Kidney (tissue), 14 donors: ENCODE results near the gene USP47. TPM values are rescaled to one million over a fixed set of nuclear protein-coding genes. Genes with fewer than 3 reads are reported as not detected.

Experiments used
- DNase-seq, 5 donors: peaks; one replicate each; pipeline ENCODE4 v3.0.0-alpha.2; 2013 to 2020
- FAIRE-seq: peaks from 2 replicates; lab custom pipeline; 2012; peaks lifted over from hg19 to GRCh38; lab: Jason Lieb, UNC
- H3K27ac ChIP-seq, 2 donors: one replicate each; pipeline ENCODE4 v1.7.0; 2013; ENCODE audit warnings: low read depth in 2 of 2, low read length in 2 of 2, inconsistent platforms in 1 of 2
- H3K27me3 ChIP-seq: one replicate; pipeline ENCODE4 v1.7.1; 2013; ENCODE audit warnings: low read length, inconsistent platforms; ENCODE audit not compliant: control insufficient read depth, insufficient read depth
- H3K36me3 ChIP-seq, 3 donors: one replicate each; pipeline versions ENCODE4 v1.7.0 to v1.7.1; 2013; ENCODE audit warnings: low read length in 3 of 3, control low read depth in 1 of 3, inconsistent platforms in 1 of 3; ENCODE audit not compliant: insufficient read depth in 3 of 3, control insufficient read depth in 2 of 3
- H3K4me1 ChIP-seq, 3 donors: one replicate each; pipeline versions ENCODE4 v1.7.0 to v1.7.1; 2013; ENCODE audit warnings: low read length in 3 of 3, inconsistent platforms in 1 of 3, low read depth in 1 of 3; ENCODE audit not compliant: control insufficient read depth in 2 of 3, insufficient read depth in 2 of 3
- H3K4me3 ChIP-seq, 3 donors: one replicate each; pipeline versions ENCODE4 v1.7.0 to v1.8.1; 2013; ENCODE audit warnings: low read length in 3 of 3, control low read depth in 1 of 3, inconsistent platforms in 1 of 3
- H3K9ac ChIP-seq, 3 donors: one replicate each; pipeline versions ENCODE4 v1.7.0 to v1.7.1; 2013; ENCODE audit warnings: low read length in 3 of 3, control low read depth in 1 of 3, inconsistent platforms in 1 of 3
- H3K9me3 ChIP-seq, 3 donors: one replicate each; pipeline versions ENCODE4 v1.7.0 to v1.7.1; 2013; ENCODE audit warnings: low read length in 3 of 3, control low read depth in 1 of 3, inconsistent platforms in 1 of 3; ENCODE audit not compliant: control insufficient read depth in 2 of 3, insufficient read depth in 1 of 3
- intact Hi-C: fragments of 100-400 bp; cut with DNase I; formaldehyde crosslinking; loops from one replicate; pipeline ENCODE4 v1.11.1; 2022
- polyA plus RNA-seq: library from polyadenylated mRNA; stranded (reverse); fragments of 350-450 nt; fragmentation: Illumina TruSeq; extraction: RNeasy Lipid Tissue Mini Kit (QIAGEN cat#74804); gene quantifications from one replicate; pipeline ENCODE4 v1.2.3, GENCODE V29; 2014; ENCODE audit warnings: low read depth, low replicate concordance; ENCODE audit not compliant: insufficient read depth
- total RNA-seq: library from RNA; stranded (reverse); fragmentation: NEBNext Ultra II Directional; extraction: Animal tissue kit (Norgen Biotek cat#: 25700); gene quantifications from one replicate; pipeline ENCODE4 v1.2.1, GENCODE V29; 2021
- TF ChIP-seq, protein P1 (sequence below): IDR thresholded peaks from 3 replicates; pipeline ENCODE4 v1.5.1; 2012; ENCODE audit warnings: mild to moderate bottlenecking, moderate library complexity, borderline replicate concordance; ENCODE audit not compliant: insufficient read depth; ENCODE audit errors: extremely low read depth
- donor health status: control.
- donor health status: control.
- donor health status: control.
- donor health status: control.
- donor health status: control.
- donor health status: DM: yes; HTN: yes; CAD: no.
- donor health status: Normal renal cell carcinoma (clear cell type).

Gene USP47
- total and polyA plus RNA-seq, 2 donors from 2014 or later, result 16.3 to 43.3 TPM

DNA sequence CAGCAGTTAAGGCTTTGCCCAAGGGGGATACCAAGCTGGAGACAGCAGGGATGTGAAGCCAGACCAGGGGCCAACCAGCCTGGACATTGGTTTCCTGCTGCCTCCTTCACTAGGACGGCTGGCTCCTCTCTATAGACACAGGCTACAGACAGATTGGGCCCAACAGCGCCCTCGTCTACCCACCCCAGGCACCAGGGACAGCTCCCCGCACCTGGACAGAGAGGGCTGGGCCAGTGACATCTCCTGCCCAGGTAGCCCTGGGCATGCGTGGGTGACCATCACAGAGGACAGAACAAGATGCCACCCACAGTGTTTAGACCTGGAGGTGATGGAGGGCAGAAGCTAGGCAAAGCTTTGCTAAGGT lies 165.4 kb downstream of the USP47 start:
- intact Hi-C loops, result no loop called here
- peak overlapping the region in 1 of 3 donors; percentile 51 for H3K4me3 ChIP-seq
- no peak overlapping the region for H3K27ac ChIP-seq
- FAIRE-seq, result no peak
- H3K27me3 ChIP-seq, result no peaks in the 10 kb centered on the region
- TF ChIP-seq, protein P1, sequence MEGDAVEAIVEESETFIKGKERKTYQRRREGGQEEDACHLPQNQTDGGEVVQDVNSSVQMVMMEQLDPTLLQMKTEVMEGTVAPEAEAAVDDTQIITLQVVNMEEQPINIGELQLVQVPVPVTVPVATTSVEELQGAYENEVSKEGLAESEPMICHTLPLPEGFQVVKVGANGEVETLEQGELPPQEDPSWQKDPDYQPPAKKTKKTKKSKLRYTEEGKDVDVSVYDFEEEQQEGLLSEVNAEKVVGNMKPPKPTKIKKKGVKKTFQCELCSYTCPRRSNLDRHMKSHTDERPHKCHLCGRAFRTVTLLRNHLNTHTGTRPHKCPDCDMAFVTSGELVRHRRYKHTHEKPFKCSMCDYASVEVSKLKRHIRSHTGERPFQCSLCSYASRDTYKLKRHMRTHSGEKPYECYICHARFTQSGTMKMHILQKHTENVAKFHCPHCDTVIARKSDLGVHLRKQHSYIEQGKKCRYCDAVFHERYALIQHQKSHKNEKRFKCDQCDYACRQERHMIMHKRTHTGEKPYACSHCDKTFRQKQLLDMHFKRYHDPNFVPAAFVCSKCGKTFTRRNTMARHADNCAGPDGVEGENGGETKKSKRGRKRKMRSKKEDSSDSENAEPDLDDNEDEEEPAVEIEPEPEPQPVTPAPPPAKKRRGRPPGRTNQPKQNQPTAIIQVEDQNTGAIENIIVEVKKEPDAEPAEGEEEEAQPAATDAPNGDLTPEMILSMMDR, result no peak
- no peak for DNase-seq
- H3K36me3 ChIP-seq, result peaks cover 0 to 2% (median 0%) of the 10 kb centered on the region in 3 donors
- no peaks in the 10 kb centered on the region for H3K9me3 ChIP-seq
- H3K9ac ChIP-seq, result no peak overlapping the region
- H3K4me1 ChIP-seq, result peaks cover 0 to 5% (median 3%) of the 10 kb centered on the region in 3 donors

DNA sequence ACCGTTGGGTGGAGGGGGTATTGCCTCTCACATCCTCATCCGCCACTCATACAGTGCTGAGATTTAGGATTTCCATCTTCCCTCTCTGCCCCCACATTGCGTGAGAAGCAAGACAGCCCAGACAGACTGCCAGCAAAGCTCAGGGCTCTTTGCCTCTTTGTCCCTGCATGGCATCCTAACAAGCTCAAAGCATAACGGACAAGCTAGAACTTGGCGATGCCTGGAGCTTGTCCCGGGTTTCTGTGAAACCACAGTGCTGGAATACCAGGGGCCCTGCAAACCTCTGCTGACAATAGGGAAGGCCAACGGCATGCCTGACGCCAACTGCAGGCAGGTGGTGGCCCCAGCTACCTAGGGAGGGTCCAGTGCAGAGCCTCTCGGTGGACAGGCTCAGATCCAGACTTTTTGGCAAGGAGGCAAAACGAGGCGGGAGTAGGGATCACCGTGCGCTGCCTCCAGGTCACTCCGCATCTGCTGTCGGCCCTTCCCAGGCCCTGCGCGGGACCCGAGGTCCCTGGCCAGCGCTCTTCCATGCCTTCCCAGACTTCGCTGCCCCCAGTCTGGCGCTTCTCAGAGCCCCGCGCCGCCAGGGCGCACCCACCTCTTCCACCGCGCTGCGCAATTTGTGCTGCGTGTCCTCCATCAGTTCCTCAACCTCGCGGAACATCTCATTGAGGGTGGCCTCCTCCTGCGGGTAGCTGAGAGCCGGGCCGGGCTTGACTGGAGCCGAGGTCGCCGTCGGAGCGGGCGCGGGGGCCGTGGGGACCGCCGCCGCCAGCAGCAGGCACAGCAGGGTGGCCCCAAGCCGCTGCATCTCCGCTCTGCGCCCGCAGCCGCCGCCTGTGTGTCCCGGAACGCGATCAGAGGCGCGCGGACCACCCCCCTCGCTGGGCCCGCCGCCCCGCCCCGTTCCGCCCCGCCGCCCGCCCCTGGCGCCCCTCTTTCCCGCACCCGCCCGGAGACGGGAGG lies 166.3 kb downstream of the USP47 start, which contains the start of gene DKK3:
Gene DKK3 (minus strand): TSS at position 858 of the 969 bp plus-strand sequence. CDS start 44 bp downstream, at position 814.
- peak in 4 of 5 donors; percentile 20 to 49 (median 45) for DNase-seq
- Histone ChIP-seq H3K36me3 (peaks cover 0 to 2% (median 0%) of the 10 kb centered on the region in 3 donors), H3K9me3 (no peaks in the 10 kb centered on the region), H3K4me3 (peak within 1 kb of the TSS; percentile 36 to 63 (median 58)), H3K4me1 (peaks cover 0 to 5% (median 3%) of the 10 kb centered on the region in 3 donors), H3K9ac (peak within 1 kb of the TSS in 1 of 3 donors; percentile 51), H3K27ac (no peak within 1 kb of the TSS), H3K27me3 (no peaks in the 10 kb centered on the region)
- FAIRE-seq, result no peak
- TF ChIP-seq, protein P1, result no peak
- intact Hi-C loops, result no loop called here

Other genes with a start within 250 kb of the USP47 start
- 42.1 TPM for gene GALNT18, start 220.0 kb upstream of the USP47 start, total RNA-seq
- 27.2 TPM for gene GALNT18, start 220.0 kb upstream of the USP47 start, polyA plus RNA-seq
- 59.5 TPM for gene DKK3, start 166.7 kb downstream of the USP47 start, total RNA-seq
- 49.6 TPM for gene DKK3, start 166.7 kb downstream of the USP47 start, polyA plus RNA-seq